HEK293 (cell line): ENCODE measurements around the gene ODAD4.

Experiments used
- GLIS1 ChIP-seq: fragments of 450-650 bp; formaldehyde crosslinking; IDR thresholded peaks from 2 replicates; pipeline ENCODE4 v1.5.1; 2016; ENCODE audit warnings: missing biosample characterization, missing genetic modification characterization
- KLF10 ChIP-seq: fragments of 450-650 bp; IDR thresholded peaks from 2 replicates; pipeline ENCODE4 v1.5.1; 2018; ENCODE audit warnings: missing biosample characterization, mild to moderate bottlenecking, missing genetic modification characterization
- ZBTB17 ChIP-seq: fragments of 450-650 bp; formaldehyde crosslinking; IDR thresholded peaks from 2 replicates; pipeline ENCODE4 v1.5.1; 2016; ENCODE audit warnings: missing biosample characterization, missing genetic modification characterization
- ZBTB26 ChIP-seq: fragments of 450-650 bp; formaldehyde crosslinking; optimal IDR thresholded peaks from 2 replicates; pipeline ENCODE3; 2016; ENCODE audit warnings: missing biosample characterization, mild to moderate bottlenecking, missing genetic modification characterization
- ZNF175 ChIP-seq: fragments of 450-650 bp; formaldehyde crosslinking; IDR thresholded peaks from 2 replicates; pipeline ENCODE4 v1.5.1; 2016; ENCODE audit warnings: missing biosample characterization, missing genetic modification characterization
- ZNF292 ChIP-seq: fragments of 450-650 bp; formaldehyde crosslinking; IDR thresholded peaks from 2 replicates; pipeline ENCODE4 v1.5.1; 2016; ENCODE audit warnings: low read depth, missing biosample characterization, missing genetic modification characterization, borderline replicate concordance
- ZNF324 ChIP-seq: fragments of 450-650 bp; formaldehyde crosslinking; IDR thresholded peaks from 2 replicates; pipeline ENCODE4 v1.5.1; 2016; ENCODE audit warnings: missing biosample characterization, missing genetic modification characterization
- ZNF530 ChIP-seq: fragments of 450-650 bp; formaldehyde crosslinking; IDR thresholded peaks from 2 replicates; pipeline ENCODE4 v1.5.1; 2016; ENCODE audit warnings: low read depth, missing biosample characterization, missing genetic modification characterization
- ZNF561 ChIP-seq: fragments of 450-650 bp; IDR thresholded peaks from 2 replicates; pipeline ENCODE4 v1.5.1; 2018; ENCODE audit warnings: missing biosample characterization, missing genetic modification characterization, borderline replicate concordance
- ZNF792 ChIP-seq: fragments of 450-650 bp; formaldehyde crosslinking; IDR thresholded peaks from 2 replicates; pipeline ENCODE4 v1.5.1; 2016; ENCODE audit warnings: missing biosample characterization, missing genetic modification characterization
- TF ChIP-seq, protein P1 (sequence below): fragments of 450-650 bp; formaldehyde crosslinking; IDR thresholded peaks from 2 replicates; pipeline ENCODE4 v1.5.1; 2016; ENCODE audit warnings: missing biosample characterization, missing genetic modification characterization
- TF ChIP-seq, protein P2 (sequence below): fragments of 450-650 bp; formaldehyde crosslinking; IDR thresholded peaks from 2 replicates; pipeline ENCODE4 v1.5.1; 2016; ENCODE audit warnings: missing biosample characterization, missing genetic modification characterization
- TF ChIP-seq, protein P3 (sequence below): fragments of 450-650 bp; formaldehyde crosslinking; IDR thresholded peaks from 2 replicates; pipeline ENCODE4 v1.5.1; 2016; ENCODE audit warnings: missing biosample characterization, missing genetic modification characterization

DNA sequence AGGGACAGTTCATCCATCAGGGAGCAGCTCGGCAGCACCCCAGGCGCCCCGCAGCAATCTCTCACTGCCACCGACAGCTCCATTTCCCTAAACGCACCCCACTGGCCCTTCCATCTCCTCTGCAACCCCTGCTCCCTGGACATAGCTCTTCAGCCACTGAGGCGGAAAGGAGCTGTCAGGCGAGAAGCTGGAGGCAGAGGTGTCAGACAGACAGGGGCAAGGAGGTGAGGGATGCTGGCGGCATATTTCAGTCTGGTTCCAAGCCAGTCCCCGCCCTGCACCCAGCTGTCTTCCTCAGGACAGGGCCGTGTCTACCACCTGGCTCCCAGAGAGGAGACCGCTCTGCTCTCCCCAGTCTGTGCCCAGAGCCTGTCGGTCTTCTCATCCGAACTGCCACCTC, 21.3 kb upstream of the ODAD4 start:
- TF ChIP-seq KLF10 (tag by site-specific recombination) = no peak
- no peak for TF ChIP-seq ZNF792 (tag by site-specific recombination)
- TF ChIP-seq, protein P1, sequence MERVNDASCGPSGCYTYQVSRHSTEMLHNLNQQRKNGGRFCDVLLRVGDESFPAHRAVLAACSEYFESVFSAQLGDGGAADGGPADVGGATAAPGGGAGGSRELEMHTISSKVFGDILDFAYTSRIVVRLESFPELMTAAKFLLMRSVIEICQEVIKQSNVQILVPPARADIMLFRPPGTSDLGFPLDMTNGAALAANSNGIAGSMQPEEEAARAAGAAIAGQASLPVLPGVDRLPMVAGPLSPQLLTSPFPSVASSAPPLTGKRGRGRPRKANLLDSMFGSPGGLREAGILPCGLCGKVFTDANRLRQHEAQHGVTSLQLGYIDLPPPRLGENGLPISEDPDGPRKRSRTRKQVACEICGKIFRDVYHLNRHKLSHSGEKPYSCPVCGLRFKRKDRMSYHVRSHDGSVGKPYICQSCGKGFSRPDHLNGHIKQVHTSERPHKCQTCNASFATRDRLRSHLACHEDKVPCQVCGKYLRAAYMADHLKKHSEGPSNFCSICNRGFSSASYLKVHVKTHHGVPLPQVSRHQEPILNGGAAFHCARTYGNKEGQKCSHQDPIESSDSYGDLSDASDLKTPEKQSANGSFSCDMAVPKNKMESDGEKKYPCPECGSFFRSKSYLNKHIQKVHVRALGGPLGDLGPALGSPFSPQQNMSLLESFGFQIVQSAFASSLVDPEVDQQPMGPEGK (tag by site-specific recombination) = no peak
- TF ChIP-seq ZNF324 (tag by site-specific recombination) = no peak
- TF ChIP-seq, protein P2, sequence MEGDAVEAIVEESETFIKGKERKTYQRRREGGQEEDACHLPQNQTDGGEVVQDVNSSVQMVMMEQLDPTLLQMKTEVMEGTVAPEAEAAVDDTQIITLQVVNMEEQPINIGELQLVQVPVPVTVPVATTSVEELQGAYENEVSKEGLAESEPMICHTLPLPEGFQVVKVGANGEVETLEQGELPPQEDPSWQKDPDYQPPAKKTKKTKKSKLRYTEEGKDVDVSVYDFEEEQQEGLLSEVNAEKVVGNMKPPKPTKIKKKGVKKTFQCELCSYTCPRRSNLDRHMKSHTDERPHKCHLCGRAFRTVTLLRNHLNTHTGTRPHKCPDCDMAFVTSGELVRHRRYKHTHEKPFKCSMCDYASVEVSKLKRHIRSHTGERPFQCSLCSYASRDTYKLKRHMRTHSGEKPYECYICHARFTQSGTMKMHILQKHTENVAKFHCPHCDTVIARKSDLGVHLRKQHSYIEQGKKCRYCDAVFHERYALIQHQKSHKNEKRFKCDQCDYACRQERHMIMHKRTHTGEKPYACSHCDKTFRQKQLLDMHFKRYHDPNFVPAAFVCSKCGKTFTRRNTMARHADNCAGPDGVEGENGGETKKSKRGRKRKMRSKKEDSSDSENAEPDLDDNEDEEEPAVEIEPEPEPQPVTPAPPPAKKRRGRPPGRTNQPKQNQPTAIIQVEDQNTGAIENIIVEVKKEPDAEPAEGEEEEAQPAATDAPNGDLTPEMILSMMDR (tag by site-specific recombination) = no peak
- no peak for TF ChIP-seq ZBTB26 (tag by site-specific recombination)
- TF ChIP-seq, protein P3, sequence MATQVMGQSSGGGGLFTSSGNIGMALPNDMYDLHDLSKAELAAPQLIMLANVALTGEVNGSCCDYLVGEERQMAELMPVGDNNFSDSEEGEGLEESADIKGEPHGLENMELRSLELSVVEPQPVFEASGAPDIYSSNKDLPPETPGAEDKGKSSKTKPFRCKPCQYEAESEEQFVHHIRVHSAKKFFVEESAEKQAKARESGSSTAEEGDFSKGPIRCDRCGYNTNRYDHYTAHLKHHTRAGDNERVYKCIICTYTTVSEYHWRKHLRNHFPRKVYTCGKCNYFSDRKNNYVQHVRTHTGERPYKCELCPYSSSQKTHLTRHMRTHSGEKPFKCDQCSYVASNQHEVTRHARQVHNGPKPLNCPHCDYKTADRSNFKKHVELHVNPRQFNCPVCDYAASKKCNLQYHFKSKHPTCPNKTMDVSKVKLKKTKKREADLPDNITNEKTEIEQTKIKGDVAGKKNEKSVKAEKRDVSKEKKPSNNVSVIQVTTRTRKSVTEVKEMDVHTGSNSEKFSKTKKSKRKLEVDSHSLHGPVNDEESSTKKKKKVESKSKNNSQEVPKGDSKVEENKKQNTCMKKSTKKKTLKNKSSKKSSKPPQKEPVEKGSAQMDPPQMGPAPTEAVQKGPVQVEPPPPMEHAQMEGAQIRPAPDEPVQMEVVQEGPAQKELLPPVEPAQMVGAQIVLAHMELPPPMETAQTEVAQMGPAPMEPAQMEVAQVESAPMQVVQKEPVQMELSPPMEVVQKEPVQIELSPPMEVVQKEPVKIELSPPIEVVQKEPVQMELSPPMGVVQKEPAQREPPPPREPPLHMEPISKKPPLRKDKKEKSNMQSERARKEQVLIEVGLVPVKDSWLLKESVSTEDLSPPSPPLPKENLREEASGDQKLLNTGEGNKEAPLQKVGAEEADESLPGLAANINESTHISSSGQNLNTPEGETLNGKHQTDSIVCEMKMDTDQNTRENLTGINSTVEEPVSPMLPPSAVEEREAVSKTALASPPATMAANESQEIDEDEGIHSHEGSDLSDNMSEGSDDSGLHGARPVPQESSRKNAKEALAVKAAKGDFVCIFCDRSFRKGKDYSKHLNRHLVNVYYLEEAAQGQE (tag by site-specific recombination) = no peak
- no peak for TF ChIP-seq ZNF175 (tag by site-specific recombination)
- TF ChIP-seq ZBTB17 (tag by site-specific recombination) = no peak
- no peak for TF ChIP-seq GLIS1 (tag by site-specific recombination)
- no peak for TF ChIP-seq ZNF292 (tag by site-specific recombination)
- TF ChIP-seq ZNF530 (tag by site-specific recombination) = no peak
- no peak for TF ChIP-seq ZNF561 (tag by site-specific recombination)
